HG03066 (cell line): ENCODE data around the gene PSG6.
"Not testable (repeated sequence)": the region's sequence is repeated elsewhere in the genome, so short reads cannot be mapped to it uniquely, and the experiment has no call there.

ENCODE experiments used
- ATAC-seq: cut with Tn5 transposase; IDR thresholded peaks from one replicate; pipeline ENCODE4 v1.9.1; 2021; ENCODE audit warnings: low read depth; ENCODE audit not compliant: unreplicated experiment

The PSG6 gene

GRCh38 chr19:42912941-42913340 lies 4.8 kb downstream of the PSG6 start:
- ATAC-seq, result not testable (repeated sequence)

- not testable (repeated sequence) for ATAC-seq
These were observed 6.0 kb downstream of the PSG6 start for GRCh38 chr19:42911731-42912130.

GRCh38 chr19:42906162-42906561 lies 11.5 kb downstream of the PSG6 start:
- ATAC-seq, result not testable (repeated sequence)

- ATAC-seq, result not testable (repeated sequence)
These were observed 17.1 kb downstream of the PSG6 start for GRCh38 chr19:42900561-42900960.

DNA sequence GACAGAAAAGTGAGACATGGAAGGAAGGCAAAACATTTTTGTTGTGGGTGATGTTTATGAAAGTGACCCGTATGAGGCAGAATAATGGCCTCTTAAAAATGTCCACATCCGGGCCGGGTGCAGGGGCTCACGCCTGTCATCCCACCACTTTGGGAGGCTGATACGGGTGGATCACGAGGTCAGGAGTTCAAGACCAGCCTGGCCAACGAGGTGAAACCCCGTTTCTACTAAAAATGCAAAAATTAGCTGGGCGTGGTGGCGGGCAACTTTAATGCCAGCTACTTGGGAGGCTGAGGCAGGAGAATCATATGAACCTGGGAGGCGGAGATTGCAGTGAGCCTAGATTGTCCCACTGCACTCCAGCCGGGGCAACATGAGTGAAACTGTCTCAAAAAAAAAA lies 18.0 kb downstream of the PSG6 start:
- not testable (repeated sequence) for ATAC-seq

DNA sequence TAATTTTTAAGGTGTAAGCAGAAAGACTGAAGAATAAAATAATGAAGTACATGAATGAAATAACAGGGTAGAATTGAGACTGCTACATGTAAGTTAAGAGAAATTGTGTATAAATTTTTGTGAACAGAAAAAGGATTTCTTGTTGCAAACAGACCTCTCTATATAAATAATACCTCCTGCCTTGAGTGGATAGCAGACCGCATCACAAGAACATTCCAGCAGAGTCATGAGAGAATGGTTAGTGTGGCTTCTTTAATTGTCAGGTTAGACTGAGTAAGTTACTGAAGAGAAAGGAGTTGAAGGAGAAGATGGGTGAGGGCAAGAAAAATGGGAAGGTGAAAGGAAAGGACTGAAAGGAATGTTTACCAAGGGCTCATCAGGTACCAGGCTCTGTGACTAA lies 18.6 kb downstream of the PSG6 start:
- ATAC-seq, result not testable (repeated sequence)

DNA sequence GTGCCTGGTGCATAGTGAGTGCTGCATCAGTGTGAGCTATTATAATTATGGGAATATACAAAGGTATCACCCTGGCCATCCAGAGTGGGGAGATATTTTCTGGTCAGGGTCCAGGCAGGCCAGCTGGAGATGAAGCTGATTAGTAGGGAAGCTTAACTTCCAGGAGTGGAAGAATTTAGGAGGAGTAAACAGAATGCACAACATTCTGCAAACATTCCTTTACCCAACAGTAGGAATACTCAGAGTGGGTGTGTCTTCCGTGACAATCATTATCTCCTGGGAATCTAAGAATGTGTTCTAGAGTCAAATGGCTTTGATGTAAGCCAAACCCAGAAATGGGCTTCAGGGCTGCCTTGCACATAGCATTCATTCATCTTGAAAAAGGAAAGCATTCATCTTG lies 19.0 kb downstream of the PSG6 start:
- ATAC-seq, result not testable (repeated sequence)

DNA sequence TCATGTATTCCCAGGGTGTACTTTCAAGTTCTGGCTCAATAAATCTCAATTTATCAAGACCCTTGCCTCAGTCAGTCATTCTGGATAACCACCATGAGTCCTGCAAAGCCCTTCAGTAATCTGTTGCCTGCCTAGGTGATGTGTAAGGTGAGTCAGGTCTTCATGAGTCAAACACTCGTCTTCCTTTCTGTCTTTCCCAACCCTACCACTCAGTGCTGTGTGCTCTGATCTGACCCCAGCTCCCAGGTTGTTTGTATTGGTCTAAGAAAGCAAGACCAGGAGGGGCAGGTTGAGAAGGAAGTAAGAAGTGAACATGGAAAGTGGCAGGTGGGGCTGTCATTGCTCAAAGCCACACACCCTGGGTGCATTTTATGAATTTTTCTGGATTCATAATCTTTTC lies 20.0 kb downstream of the PSG6 start:
- not testable (repeated sequence) for ATAC-seq

GRCh38 chr19:42890446-42890845 lies 27.2 kb downstream of the PSG6 start:
- not testable (repeated sequence) for ATAC-seq

GRCh38 chr19:42887876-42888445 lies 29.7 kb downstream of the PSG6 start:
- not testable (repeated sequence) for ATAC-seq

DNA sequence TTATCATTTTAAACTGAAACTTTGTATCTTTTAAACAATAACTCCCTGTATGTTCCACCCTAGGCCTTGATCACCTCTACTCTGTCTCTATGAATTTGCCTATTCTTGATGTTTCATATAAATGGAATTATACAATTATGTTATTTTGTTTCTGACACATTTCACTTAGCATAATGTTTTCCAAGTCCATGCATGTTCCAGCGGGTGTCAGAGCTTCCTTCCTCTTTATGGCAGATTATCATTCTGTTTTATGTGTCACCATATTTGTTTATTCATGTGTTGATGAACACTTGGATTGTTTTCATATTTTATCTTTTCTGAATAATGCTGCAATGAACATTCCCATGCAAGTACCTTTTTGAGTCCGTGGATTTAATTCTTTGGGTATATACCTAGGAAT lies 35.0 kb downstream of the PSG6 start:
- ATAC-seq, result not testable (repeated sequence)

- ATAC-seq, result not testable (repeated sequence)
These were observed 35.7 kb downstream of the PSG6 start for GRCh38 chr19:42882010-42882409.

DNA sequence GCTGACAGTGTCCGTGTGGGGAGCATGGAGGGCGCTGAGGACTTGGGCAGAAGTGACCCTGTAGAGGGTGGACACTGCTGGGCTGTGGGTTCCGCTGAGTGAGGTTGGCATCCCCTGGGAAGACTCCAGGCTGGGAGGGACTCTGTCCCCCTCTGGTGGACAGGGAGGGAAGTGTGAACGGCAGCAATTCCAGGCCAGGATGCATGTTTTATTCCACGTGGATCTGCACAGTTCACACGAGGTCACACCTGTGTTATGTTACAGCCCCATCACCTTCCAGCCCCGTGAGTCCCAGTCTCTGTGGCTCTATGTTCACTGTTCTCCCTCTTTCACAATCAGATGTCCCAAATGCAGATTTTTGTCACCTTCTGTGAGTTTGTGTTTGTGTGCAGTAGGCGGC lies 36.4 kb downstream of the PSG6 start:
- ATAC-seq, result not testable (repeated sequence)

DNA sequence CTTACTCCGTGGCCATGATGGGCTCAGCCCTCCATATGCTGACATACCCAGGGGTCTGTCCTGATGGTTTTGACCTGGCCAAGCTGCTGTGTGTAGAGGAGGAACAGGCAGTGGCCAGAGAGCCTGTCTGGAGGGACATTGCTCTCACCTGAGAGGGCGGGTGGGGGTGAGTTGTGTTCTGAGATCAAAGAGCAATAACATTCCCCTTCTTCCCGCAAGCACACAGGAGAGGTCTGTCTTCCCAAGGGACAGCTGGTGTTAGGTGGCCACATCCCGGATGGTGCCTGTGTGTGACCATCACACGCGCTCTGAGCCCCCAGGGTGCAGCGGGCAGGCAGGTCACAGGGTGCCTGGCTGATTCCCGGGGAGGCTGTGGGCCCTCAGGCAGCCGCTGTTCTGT lies 37.1 kb downstream of the PSG6 start:
- not testable (repeated sequence) for ATAC-seq

- no peak for ATAC-seq
These were observed 38.1 kb downstream of the PSG6 start, which contains the start of gene PSG1 for GRCh38 chr19:42879613-42880012. Gene PSG1, minus strand, starts transcription at chr19:42879713. Its CDS starts 132 bp downstream, at chr19:42879581.

DNA sequence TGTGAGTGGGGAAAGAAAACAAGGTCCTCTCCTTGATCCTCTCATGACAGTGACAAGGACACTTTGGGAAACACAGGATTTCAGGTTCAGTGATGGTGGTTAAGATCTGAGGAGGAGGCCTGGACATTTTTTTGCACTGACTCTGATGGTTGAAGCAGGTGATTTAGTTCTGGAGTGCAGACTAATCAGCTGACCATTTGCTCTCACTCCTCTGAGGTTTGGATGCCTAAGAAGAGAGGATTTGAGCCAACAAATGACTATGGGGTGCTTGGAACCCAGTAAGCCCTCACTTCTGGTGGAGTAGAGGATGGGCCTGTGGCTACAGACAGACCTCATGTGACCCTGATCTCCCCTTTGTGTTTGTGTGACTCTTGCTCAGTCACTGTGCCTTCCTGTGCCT lies 41.1 kb downstream of the PSG6 start:
- ATAC-seq, result not testable (repeated sequence)

DNA sequence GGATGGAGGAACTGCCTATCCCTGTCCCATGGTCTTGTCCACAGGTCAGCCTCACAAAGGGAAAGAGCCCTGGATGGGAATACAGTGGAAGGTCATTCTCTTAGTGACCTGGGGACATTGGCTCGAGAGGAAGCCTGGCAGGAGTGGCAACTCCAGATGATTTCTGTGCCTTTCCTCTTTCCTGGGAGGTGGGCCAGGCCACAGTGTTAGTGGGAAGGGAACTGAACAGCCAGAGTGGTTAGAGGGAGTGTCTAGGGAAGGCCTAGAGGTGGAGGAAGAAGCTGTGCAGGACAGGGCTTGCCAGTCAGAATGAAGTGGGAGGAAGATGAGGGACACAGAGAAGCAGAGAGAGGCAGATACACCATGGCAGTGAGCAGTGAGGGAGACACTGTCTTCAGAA lies 41.8 kb downstream of the PSG6 start:
- not testable (repeated sequence) for ATAC-seq

DNA sequence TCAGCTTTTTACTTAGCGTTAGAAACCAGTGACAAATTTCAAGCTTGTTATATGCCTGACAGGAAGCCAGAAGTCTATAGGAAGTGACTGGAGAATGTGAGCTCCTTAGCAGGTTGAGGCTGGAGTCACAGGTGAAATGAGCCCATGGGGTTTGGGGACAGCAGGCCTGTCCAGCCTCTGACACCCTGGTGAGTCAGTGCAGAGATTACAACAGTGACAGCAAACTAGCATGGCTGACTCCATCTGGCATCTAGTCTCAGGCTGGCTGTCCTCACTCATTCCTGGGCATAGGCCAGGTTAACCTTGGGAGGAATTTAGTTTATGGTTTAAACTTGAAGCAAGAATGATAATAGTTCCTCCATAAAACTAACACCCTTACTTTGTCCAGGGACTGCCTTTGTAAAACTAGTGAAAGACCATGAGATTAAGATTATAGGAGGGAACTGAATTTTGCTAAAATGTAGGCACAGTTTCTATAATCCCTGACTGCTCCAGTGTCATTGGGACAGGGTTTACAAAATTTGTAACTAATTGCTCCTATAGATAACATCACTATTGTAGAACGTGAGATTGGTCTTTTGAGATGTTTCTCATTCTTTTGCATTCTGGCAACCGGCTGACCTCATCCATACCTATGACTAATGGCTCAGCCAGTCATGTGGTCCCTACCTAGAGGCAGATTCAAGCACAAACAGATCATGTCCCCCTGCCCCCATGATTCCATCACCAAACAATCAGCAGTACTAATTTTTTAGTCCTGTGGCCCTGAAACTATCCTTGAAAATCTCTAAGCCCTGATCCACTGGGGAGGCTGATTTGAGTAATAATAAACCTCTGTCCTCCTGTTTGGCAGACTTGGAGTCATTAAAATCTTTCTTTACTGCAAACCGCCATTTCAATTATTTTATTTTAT lies 42.5 kb downstream of the PSG6 start:
- not testable (repeated sequence) for ATAC-seq

DNA sequence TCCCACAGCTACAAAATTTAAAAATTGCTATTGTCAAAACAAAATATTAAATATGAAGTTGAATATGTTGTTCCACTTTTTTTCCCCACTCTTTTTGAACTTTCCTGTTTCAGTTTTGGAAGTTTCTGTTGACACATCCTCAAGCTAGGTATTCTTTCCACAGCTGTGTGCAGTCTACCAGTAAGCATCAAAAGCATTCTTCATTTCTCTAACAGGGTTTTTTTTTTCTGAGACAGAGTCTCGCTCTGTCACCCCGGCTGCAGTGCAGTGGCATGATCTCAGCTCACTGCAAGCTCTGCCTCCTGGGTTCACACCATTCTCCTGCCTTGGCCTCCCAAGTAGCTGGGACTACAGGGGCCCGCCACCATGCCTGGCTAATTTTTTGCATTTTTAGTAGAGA lies 43.6 kb downstream of the PSG6 start:
- not testable (repeated sequence) for ATAC-seq

- ATAC-seq, result no peak
These were observed 45.1 kb downstream of the PSG6 start for GRCh38 chr19:42872608-42873007.

DNA sequence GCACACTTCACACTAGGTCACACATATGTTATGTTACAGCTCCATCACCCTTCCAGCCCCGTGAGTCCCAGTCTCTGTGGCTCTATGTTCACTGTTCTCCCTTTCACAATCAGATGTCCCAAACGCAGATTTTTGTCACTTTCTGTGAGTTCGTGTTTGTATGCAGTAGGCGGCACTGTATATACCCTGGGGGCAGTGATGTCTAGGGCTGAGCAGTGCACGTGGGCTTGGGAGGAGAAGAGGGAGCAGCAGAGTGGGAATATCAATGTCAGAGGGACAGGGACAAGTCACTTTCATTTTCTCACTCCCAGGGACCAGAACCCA lies 60.2 kb downstream of the PSG6 start:
- ATAC-seq, result no peak
